Retinal pigment epithelial cell (primary cell): ENCODE measurements around the gene ARSB.

ENCODE experiments used
- DNase-seq: peaks from one replicate; pipeline ENCODE4 v3.0.0-alpha.2; 2010; ENCODE audit warnings: low read depth
- H3K4me3 ChIP-seq: 2 replicates; pipeline ENCODE4 v1.5.1; 2011; ENCODE audit warnings: mild to moderate bottlenecking, low read length, control low read depth, moderate library complexity
- TF ChIP-seq, protein P1 (sequence below): conservative IDR thresholded peaks from 2 replicates; pipeline ENCODE4 v1.5.1; 2011; ENCODE audit warnings: low read depth, low read length, control low read depth, inconsistent platforms

The ARSB gene

DNA sequence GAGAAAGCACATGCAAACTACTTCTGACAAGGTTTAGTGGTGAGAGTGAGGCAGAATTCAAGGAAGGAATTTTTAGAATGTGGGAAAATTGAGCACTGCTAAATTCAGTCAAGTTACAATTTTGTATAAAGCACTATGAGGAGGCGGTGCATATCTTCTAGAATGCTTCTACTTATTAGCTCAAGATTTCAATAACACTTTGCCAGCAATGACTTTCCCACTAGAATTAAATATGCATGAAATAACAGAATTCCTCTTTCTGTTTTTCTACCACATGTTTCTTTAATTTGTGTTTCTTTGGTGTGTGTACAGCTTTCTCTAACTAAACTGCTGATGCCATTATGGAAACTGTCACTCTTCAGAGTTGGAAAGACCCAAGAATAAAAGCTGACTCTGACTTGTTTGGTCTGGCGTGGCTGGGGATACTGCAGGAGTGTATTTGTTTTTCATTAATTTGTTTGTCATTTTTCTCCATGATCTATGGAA, 163.5 kb downstream of the ARSB start:
- no peak for DNase-seq
- TF ChIP-seq, protein P1, sequence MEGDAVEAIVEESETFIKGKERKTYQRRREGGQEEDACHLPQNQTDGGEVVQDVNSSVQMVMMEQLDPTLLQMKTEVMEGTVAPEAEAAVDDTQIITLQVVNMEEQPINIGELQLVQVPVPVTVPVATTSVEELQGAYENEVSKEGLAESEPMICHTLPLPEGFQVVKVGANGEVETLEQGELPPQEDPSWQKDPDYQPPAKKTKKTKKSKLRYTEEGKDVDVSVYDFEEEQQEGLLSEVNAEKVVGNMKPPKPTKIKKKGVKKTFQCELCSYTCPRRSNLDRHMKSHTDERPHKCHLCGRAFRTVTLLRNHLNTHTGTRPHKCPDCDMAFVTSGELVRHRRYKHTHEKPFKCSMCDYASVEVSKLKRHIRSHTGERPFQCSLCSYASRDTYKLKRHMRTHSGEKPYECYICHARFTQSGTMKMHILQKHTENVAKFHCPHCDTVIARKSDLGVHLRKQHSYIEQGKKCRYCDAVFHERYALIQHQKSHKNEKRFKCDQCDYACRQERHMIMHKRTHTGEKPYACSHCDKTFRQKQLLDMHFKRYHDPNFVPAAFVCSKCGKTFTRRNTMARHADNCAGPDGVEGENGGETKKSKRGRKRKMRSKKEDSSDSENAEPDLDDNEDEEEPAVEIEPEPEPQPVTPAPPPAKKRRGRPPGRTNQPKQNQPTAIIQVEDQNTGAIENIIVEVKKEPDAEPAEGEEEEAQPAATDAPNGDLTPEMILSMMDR: no peak
- H3K4me3 ChIP-seq: no peak overlapping the region

DNA sequence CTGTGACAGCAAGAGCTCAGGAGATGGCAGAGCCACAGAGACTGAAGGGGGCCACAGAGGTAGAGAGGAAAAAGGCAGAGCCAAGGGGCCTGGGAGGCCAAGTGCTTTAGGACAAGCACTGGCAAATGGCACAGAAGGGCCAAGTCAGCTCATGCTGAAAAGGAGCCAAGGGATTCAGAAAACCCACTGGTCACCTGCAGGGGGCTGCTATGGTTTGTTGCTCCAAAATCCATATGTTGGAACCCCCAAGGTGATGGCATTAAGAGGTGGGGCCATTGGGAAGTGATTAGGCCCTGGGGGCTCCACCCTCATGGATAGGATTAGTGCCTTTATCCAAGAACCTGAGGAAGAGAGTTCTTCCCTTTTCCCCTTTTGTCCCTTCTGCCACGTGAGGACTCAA, 165.4 kb downstream of the ARSB start:
- TF ChIP-seq, protein P1: no peak
- H3K4me3 ChIP-seq: no peak overlapping the region
- no peak for DNase-seq

DNA sequence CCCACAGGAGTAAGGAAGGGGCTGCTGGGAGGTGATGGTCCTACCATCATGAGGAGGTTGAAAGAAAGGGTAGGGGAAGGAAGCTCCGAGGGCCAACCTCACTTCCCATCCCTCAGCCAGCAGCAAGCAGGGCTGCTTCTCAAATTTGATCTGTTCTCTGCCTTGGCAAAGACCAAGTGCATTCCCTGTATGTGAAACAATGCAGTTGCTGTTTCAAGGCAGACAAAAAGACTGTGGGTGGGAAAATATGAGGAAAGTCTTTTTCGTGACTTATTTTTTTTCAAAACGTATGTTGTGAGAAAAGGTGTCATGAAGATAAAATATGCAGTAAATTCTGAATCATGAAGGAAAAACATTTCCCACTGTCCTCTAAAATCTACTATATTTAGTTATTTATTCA, 165.9 kb downstream of the ARSB start:
- TF ChIP-seq, protein P1: no peak
- no peak for DNase-seq
- no peak overlapping the region for H3K4me3 ChIP-seq

DNA sequence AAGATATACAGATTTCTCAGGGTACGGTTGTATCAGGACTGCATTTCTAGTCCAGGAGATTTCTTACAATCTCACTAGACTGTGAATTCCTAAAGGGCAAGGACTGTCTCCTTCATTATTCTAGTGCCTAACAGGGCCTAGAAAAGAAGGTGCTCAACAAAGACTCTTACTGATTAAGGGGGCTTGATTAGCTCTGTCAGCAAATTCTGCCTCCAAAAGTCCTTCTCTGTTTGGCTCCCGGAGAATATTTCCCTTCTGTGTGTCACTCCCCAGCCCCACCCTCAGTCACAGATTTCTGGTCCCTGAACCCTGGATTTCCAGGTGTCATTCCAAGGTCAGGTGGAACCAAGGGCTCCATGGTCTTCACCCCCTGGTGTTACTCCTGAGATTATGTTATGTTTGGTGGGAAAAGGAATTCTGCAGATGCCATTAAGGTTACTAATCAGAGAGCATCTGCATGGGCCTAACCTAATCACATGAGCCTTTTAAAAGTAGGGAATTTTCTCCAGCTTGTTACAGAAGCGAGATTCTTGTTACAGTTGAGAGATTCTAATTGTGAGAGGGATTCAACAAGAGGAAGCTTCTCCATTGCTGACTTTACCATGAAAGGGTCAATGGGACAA, 168.9 kb downstream of the ARSB start:
- TF ChIP-seq, protein P1: no peak
- no peak overlapping the region for H3K4me3 ChIP-seq
- no peak for DNase-seq

DNA sequence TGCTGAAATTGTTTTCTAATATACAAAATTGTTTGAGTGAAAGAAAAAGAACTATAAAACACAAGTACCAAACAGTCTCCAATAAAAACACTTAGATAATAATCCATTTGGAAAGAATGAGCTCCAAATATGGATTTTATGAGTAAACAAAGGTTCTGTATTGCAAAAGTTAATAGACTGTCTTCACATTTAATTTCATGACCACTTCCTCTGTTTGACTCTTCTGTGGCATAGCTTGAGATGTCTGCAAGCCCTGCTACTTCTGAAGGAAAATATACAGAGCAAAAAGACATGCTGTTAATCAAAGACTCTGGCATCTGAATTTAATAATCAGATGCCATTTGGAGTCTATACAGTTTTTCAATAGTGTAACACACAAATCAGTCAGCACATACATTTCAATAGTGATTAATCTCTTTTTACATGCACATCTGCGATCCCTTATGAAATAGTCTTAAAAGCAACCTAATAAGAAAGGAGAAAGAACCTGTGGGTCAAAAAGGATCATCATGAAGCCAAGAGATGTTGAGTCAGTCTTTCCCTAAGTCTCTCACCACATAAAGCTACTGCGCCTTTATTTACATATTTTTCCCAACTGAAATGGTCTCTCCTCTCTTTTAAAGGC, 171.1 kb downstream of the ARSB start:
- no peak overlapping the region for H3K4me3 ChIP-seq
- TF ChIP-seq, protein P1: no peak
- no peak for DNase-seq

DNA sequence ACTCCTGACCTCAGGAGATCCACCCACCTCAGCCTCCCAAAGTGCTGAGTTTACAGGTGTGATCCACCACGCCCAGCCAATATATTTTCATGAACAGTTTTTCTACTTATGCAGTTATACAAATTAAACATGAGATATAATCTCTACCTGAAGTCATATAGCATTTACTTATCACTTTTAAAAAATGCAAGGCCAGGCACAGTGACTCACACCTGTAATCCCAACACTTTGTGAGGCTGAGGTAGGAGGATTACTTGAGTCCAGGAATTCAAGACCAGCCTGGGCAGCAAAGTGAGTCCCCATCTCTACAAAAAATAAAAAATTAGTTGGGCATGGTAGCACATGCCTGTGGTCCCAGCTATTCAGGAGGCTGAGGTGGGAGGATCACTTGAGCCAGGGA, 171.8 kb downstream of the ARSB start:
- DNase-seq: no peak
- H3K4me3 ChIP-seq: no peak overlapping the region
- TF ChIP-seq, protein P1: no peak

DNA sequence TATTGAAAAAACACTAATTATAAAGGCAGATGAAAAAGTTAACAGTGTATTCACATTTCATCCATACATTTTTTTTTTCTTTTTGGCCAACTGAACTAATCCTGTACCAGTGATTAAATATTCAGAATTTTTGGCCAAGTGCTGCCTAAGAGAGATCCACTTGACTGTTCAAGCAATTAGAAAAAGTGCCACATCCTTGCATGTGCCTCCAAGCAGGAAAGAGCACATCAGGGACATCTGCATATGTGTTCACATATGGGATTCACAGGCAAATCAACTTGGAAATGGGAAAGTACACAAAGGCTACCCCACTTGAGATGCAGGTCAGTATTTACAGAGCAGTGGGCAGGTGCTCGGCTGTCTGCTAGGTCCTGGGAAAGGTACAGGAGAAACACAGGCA, 173.2 kb downstream of the ARSB start:
- no peak for DNase-seq
- no peak overlapping the region for H3K4me3 ChIP-seq
- TF ChIP-seq, protein P1: no peak
